Stimulated activated naive CD8-positive, alpha-beta T cell treated with anti-CD3 and anti-CD28 coated beads, Interleukin-15, Interleukin-2, amounts not matched to agents 100 U/mL and 50 U/mL, for 24 hours (primary cell): Measurements from ENCODE around the gene TPI1.

Experiments used
- ATAC-seq: fragments of 150-1000 bp; cut with Tn5 transposase; one replicate; pipeline ENCODE4 v1.10.0; 2021
- DNase-seq: peaks from one replicate; pipeline ENCODE4 v3.0.0; 2021

The TPI1 gene

DNA sequence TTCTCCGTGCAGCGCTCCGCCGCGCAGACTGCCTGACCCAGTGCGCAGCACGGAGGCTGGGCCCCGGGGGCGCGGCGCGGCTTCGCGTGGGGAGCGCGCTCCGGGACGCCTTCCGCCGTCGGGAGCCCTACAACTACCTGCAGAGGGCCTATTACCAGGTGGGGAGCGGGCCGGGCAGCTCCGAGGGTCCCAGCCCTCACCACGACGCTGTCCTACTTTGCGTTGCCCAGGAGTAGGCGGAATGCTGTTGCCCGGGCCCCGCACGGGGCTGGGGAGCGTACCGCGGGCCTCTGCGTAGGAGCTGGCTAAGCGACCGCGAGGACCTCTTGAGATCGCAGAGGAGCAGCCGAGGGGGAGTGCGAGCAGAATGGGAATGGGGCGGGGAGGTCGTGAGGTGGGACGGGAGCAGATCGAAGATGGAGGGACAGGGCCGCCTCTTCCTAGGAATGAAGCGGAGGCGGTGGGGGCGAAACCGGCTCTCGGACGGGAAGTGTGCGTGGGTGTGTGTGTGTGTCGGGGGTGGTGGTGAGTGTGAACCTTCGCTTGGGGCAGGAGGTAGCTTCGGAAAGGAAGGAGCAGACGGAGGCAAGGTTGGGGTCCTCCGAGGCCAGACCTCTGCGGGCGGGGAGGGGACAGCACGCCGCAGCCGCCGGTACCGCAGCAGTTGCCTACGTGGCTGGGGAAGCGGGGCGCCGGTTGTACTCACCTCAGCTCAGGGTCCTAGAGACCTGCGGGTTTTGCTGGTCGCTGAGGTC lies 38.4 kb upstream of the TPI1 start:
- DNase-seq (peak; percentile 45), ATAC-seq (peak; percentile 19)

DNA sequence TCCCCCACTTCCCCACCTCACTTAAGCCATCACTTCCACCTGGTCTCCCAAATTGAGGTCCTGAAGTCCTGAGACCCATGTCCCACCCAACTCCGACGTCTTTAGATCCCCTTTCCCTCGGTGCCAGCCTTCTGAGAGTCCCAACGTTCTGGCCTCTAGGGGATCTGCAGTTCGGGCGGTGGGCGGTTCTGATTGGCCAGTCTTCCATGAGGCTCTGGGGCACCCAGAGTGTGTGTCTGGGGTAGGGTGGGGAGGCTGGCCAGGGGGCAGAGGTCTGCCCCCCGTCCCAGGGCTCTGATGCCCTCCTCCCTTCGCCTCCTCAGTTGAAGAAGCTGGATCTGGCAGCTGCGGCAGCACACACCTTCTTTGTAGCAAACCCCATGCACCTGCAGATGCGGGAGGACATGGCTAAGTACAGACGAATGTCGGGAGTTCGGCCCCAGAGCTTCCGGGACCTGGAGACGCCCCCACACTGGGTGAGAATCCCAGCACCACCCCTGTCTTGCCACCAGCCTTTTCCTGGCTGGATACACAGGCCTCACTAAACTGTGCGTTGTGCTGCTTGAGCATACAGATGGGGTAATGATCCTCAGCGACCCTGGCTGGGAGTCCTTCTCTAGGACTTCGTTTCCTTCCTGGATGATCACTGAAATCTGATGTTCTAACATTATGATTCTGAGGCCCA lies 37.7 kb upstream of the TPI1 start:
- DNase-seq (no peak), ATAC-seq (no peak)

DNA sequence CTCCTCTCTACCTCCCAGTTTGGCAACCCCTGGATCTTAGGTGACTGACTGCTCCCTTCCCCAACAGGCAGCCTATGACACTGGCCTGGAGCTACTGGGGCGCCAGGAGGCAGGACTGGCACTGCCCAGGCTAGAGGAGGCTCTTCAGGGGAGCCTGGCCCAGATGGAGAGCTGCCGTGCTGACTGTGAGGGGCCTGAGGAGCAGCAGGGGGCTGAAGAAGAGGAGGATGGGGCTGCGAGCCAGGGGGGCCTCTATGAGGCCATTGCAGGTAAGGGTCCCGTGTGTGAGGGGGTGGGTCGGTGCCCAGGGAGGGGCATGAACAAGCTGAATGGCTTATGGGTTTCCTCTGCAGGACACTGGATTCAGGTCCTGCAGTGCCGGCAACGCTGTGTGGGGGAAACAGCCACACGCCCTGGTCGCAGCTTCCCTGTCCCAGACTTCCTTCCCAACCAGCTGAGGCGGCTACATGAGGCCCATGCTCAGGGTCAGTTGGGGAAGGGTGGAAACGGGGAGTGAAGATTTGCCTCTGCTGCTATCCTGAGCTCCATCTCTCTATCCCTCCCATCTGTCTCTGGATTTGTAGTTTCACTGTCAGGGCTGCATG lies 36.9 kb upstream of the TPI1 start:
- ATAC-seq (no peak), DNase-seq (no peak)

DNA sequence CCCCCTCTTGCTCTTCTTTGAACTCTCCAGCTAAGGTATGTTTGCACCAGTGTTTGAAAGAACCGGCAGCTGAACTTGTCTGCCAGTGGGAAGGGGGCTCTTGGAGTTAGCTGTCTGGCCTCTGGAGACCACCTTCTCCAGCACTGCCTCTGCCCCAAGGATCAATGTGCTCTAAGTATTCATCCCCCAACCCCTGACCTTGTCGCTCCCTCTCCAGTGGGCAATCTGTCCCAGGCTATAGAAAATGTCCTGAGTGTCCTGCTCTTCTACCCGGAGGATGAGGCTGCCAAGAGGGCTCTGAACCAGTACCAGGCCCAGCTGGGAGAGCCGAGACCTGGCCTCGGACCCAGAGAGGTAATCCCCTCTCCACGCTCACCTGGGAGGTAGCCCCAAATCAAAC lies 36.3 kb upstream of the TPI1 start:
- no peak for DNase-seq
- no peak for ATAC-seq

DNA sequence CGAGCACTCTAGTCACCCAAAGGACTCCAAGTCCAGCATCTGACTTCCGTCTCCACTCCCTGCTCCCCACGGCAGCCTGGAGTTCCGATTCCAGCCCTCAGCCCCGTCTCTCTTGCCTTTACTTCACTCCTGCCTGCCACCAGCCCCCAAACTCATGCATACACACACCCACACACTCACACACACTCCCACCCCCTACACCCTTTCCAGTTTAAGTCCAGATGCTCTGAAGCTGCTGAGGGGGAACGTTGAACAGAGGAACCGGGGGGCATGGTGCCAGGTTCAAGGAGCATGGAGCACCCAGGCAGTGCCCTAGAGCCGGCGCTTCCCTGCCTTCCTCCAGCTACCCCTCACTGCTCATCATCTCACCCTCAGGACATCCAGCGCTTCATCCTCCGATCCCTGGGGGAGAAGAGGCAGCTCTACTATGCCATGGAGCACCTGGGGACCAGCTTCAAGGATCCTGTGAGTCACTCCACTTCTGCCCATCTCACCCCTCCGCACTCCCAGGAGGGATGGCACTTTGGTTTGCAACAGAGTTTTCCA lies 35.8 kb upstream of the TPI1 start:
- DNase-seq (no peak), ATAC-seq (no peak)

DNA sequence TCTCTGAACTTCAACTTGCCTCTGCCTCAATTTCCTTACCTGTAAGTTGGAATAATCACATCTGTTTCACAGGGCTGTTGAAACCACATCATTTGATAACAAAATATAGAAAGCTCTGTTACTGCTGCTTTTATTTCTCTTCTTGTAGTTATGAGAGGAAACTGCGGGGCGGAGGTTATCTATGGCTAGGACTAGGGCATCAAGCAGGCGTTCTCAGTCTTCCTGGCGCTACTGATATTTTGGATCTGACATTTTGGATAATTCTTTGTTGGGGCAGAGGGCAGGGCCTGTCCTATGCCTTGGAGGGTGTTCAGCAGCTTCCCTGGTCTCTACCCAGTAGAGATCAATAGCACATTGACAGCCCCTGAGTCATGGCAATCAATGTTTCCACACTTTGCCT lies 35.2 kb upstream of the TPI1 start:
- DNase-seq (no peak), ATAC-seq (no peak)

DNA sequence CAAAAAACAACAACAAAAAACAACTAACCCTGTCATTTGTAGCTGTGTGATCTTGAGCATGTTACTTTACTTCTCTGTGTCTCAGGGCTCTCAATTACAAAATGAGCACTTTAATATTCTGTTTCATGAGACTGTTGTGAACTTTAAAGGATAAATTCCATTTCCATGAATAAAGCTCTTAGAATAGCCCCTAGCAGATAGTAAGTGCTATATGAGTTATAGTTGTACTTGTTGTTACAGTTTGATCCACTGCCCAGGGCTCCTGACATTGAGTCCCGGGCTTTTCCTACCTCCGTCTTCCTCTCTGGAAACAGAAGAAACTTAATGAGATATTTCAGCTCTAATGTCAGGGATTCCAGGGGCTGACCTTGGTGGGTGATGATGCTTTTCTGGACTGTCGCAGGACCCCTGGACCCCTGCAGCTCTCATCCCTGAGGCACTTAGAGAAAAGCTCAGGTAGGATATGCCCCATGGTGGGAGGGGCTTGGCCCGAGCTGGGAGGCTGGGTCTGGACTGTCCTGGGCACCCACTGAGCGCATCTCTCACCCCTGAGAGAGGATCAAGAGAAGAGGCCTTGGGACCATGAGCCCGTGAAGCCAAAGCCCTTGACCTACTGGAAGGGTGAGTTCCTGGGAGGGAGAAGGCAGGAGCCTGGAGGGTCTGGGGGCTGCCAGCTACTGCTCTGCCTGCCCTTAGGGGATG lies 34.0 kb upstream of the TPI1 start:
- ATAC-seq (no peak), DNase-seq (no peak)

DNA sequence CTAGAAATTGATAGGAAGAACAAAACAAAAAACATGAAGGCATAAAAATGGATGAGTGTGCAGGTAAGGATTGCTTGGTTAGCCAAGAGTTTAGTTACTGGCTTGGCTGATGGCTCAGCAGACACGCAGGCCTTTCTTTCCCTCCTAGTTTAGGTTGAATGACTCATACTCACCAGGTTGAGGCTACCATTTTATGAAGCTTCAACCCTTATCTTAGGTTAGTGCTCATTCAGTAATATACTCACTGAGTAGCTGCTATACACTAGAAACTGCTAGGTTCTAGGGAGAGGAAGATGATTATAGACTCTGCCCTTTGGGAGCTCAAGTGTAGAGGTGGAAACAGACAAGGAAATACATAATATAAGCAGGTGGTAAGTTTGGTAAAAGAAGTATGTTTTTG lies 33.1 kb upstream of the TPI1 start:
- ATAC-seq = no peak
- DNase-seq = no peak

DNA sequence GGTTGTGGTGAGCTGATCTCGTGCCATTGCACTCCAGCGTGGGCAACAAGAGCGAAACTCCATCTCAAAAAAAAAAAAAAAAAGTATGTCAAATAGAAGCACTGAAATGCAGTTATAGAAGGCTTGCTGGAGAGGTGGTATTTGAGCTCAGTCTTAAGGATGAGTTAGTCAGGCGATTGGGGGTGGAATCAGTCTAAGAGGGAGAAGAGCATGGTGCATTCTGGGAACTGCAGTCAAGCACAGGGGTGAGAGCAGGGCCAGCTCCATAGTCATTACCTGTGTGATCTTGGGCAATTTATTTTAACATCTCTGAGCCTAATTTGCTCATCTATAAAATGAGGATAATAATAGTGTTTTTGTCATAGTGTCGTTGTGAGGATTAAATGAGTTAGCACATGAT lies 32.5 kb upstream of the TPI1 start:
- DNase-seq (no peak), ATAC-seq (no peak)

DNA sequence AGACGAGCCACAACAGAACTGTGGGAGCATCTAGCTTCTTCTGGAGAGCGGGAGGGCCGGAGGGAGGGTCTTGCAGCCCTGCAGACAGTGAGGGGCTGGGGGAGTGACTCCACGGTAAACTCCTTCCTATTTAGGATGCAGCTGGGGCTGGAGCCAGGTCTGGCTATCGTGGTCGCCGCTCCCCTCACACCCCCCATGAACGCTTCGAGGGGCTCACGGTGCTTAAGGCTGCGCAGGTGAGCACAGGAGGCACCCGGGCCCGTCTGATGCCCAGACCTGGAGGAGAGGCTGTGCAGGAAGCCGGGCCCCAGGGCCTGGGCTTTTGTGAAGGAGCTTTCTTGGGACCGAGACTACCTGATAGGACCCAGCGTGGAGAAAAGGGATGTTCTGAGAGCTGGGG lies 30.5 kb upstream of the TPI1 start:
- DNase-seq (no peak), ATAC-seq (no peak)

DNA sequence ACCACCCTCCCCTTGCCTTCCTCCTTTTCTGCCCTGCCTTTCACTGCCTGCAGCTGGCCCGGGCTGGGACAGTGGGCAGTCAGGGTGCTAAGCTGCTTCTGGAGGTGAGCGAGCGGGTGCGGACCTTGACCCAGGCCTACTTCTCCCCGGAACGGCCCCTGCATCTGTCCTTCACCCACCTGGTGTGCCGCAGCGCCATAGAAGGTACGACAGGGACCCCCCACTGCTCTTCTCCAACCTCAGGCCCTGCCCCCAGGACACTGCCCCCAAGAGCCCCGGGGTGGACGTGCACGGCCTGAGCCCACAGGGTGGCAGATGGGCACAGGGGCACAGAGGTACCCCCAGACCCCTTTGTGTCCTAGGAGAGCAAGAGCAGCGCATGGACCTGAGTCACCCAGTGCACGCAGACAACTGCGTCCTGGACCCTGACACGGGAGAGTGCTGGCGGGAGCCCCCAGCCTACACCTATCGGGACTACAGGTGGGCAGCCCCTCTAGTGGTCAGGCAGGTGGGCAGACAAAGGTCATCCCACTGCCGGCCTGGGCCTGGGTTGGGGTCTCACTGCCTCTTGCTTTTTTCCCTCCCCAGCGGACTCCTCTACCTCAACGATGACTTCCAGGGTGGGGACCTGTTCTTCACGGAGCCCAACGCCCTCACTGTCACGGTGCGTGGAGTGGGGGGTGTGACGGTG lies 29.8 kb upstream of the TPI1 start:
- no peak for DNase-seq
- ATAC-seq = no peak

DNA sequence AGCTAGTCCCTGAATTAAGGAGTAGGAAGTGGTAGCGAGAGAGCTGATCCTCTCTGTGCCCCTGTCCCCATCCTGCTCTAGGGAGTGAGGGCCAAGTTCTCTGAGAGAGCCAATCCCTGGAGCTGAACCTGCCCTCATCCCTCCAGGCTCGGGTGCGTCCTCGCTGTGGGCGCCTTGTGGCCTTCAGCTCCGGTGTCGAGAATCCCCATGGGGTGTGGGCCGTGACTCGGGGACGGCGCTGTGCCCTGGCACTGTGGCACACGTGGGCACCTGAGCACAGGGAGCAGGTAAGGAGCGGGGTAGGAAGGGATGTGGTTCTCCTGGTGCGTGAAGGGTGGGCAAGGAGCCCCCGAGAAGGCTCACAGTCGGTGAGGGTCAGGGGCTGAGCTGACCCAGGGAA lies 28.5 kb upstream of the TPI1 start:
- DNase-seq (no peak), ATAC-seq (no peak)

DNA sequence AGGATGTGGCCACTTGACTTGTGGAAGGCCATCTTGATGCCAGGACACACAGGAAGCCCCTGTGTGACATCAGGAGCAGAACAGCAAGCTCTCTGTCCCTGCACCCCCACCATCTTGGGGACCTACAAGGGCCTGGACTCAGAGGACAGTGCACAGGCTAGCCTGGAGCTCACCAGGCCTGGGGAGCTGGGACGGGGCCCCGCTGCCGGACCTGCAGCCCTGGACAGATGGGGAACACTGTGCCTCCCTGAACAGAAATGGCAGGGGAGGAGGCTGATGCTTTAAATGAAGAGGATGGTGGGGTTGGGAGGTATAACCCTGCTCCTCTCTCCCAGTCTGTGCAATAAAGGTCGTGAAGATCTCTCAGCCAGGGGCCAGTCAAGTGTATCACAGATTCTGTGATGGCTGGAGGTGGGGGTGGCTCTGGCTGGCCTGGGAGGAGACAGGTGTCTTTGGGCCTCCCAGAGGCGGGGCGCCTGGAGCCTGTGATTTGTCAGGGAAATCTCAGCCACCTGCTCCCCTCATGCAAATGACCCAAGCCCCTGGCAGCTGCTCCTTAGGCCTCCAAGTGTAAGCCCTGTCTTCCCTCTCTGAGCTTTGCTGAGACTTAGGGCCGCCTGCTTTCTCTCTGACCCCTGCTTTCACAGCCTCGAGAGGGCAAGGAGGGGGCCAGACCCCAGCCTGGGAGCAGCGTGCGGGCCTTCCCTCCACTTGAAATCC lies 27.7 kb upstream of the TPI1 start:
- DNase-seq = no peak
- ATAC-seq = no peak

DNA sequence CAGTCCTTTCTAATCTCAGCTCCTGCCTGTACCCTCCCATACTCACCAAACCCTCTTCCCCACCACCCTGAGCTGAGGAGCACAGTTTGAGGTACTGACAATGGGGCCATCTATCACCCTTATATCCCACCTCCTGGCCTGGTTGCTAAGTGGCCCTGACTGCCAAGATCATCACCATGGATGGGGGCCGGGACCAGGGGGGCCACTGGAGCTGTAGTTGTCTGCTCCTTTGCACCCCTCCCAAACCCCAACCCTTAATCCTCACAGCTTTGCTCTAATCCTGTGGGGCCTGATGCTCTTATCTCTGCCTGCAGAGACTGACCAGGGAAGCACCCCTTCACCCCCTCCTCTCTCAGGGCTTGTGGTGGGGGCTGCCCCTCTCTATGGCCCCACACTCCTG lies 27.0 kb upstream of the TPI1 start:
- DNase-seq = no peak
- no peak for ATAC-seq

DNA sequence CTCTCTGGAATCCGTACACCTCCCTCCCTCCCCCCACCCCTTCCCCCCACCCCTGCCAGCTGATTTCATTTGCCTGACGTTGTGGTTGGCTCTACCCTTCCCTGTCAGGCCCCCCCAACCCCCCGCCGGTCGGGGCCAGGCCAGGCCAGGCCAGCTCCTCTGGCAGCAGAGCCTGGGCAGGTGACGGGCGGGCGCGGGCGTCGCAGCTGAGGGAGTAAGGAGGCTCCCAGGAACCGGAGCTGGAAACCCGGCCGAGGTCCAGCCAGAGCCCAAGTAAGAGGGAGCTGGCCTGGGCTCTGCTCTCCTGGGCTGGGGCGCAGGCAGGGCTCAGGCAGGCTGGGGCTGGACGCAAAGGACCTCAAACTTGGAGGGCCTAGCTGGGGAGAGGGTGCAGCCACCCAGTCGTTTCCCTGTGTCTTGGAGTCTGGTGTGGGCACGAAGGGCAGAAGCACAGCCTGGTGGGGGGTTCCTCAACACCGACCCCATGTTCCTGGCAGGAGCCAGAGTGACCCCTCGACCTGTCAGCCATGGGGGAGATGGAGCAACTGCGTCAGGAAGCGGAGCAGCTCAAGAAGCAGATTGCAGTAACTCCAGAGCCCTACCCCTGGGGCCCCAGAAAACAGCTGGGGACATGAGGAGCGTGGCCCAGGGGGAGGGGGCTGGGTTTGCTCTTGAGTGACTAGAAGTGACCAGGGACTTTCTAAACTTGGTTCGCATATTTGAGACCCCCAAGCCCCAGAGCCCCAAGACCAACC lies 26.4 kb upstream of the TPI1 start, which contains the start of gene GNB3:
GNB3 (plus strand) TSS at position 165 of the 755 bp plus-strand sequence; CDS start at position 528, 363 bp downstream.
- no peak for DNase-seq
- ATAC-seq = no peak

DNA sequence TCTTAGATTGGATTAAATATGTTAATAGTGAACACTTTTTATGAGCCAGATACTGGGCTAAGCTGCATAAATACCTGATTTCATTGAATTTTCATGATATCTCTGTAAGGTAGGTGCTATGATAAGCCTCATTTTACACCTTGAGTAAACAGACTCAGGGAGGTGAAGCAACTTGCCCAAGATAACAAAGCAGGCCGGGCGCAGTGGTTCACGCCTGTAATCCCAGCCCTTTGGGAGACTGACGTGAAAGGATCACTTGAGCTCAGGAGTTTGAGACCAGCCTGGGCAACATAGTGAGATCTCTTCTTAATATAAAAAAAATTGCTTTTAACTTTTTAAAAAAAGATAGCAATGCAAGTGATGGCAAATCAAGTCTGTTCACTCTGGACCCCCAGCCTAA lies 25.3 kb upstream of the TPI1 start:
- ATAC-seq = no peak
- no peak for DNase-seq

DNA sequence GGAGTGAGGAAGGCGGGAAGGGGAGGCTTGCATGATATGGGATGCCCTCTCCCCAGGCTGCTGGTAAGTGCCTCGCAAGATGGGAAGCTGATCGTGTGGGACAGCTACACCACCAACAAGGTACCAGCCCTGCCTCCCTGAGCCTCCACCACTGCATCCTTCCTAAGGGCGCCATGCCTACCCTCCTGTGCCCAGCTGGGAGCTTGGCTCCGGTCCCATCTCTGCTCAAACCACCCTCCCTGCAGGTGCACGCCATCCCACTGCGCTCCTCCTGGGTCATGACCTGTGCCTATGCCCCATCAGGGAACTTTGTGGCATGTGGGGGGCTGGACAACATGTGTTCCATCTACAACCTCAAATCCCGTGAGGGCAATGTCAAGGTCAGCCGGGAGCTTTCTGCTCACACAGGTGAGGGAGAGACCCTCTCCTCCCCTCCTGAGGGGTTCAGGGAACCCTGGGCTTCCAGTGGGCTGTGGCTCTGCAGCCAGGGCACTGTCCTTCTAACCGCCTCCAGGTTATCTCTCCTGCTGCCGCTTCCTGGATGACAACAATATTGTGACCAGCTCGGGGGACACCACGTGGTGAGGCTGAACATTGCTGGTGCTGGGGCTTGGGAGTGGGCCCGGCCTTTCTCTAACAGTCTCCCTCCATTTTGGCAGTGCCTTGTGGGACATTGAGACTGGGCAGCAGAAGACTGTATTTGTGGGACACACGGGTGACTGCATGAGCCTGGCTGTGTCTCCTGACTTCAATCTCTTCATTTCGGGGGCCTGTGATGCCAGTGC lies 24.0 kb upstream of the TPI1 start:
- DNase-seq (no peak), ATAC-seq (no peak)

DNA sequence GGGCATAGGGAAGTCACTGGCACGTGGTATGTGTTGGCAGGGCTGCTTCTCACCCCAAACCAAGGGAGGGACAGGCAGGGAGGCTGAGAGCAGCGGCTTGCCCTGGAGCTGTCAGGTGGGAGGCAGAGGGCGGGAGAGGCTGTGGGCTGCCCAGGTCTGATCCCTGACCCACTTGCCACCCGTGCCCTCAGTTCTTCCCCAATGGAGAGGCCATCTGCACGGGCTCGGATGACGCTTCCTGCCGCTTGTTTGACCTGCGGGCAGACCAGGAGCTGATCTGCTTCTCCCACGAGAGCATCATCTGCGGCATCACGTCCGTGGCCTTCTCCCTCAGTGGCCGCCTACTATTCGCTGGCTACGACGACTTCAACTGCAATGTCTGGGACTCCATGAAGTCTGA lies 21.9 kb upstream of the TPI1 start:
- DNase-seq (no peak), ATAC-seq (no peak)

DNA sequence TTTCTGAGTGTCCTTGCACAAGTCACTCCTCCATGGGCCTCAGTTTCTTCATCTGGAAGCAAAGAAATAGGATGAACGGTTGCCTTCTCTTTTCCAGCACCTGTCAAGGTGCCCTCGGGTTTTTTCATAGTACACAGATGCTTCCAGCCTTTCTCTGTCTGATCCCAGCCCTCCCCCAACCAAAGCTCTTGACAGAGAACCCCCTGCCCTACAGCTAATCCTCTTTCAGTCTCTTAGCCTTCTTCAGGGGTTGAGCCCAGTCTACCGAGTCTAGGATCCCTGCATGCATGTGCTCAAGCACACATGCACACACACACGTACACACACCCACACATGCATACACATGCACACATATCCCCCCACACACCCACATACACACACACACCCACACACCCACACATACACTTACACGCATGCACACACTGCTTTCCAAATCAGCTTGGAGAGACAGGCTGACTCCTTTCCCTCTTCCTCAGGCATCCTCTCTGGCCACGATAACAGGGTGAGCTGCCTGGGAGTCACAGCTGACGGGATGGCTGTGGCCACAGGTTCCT lies 20.9 kb upstream of the TPI1 start:
- ATAC-seq (no peak), DNase-seq (no peak)

DNA sequence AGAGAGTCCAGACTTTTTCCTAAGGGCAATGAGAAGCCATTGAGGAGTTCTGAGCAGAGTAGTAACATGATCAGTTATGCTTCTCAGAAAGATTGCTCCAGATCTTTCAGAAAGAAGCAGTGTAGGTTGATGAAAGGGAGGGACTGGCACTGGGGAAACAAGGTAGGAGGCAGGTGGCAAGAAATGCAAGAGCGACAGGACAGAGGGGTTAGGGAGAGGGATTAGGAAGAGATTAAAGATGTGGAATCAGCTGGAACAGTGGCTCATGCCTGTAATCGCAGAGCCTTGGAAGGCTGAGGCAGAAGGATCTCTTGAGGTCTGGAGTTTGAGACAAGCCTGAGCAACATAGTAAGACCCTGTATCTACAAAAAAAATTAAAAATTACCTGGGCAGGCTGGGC lies 19.7 kb upstream of the TPI1 start:
- DNase-seq (no peak), ATAC-seq (no peak)
